GM23338 (cell line): Measurements from ENCODE around the gene CTNNA2. TPM values are rescaled to one million over a fixed set of nuclear protein-coding genes. Genes with fewer than 3 reads are reported as not detected.

Experiments
- ATAC-seq: fragments of 200-7000 bp; cut with Tn5 transposase; 3 replicates; pipeline ENCODE4 v1.9.1; 2020
- DNase-seq: peaks from one replicate; pipeline ENCODE4 v3.0.0-alpha.2; 2015; ENCODE audit warnings: low spot score
- H2AFZ ChIP-seq: fragments of 200-600 bp; sonication (generic); 2 replicates; pipeline ENCODE4 v1.8.0; 2016; ENCODE audit warnings: antibody characterized with exemption, mild to moderate bottlenecking, moderate library complexity
- H3F3A ChIP-seq: fragments of 200-600 bp; sonication (generic); replicated peaks from 2 replicates; pipeline ENCODE4 v1.8.0; 2017; ENCODE audit warnings: antibody characterized with exemption, mixed run types, low read depth
- H3K27ac ChIP-seq: fragments of 200-600 bp; sonication (generic); 2 replicates; pipeline ENCODE4 v1.6.1; 2016; ENCODE audit warnings: low read depth
- H3K27me3 ChIP-seq: fragments of 200-600 bp; sonication (generic); 2 replicates; pipeline ENCODE4 v1.8.0; 2016; ENCODE audit warnings: mild to moderate bottlenecking, mixed run types, moderate library complexity; ENCODE audit not compliant: insufficient read depth
- H3K36me3 ChIP-seq: fragments of 200-600 bp; sonication (generic); 2 replicates; pipeline ENCODE4 v1.8.0; 2016; ENCODE audit warnings: mild to moderate bottlenecking; ENCODE audit not compliant: insufficient read depth
- H3K4me1 ChIP-seq: fragments of 200-600 bp; sonication (generic); 2 replicates; pipeline ENCODE4 v1.8.0; 2016; ENCODE audit warnings: mild to moderate bottlenecking, moderate library complexity; ENCODE audit not compliant: insufficient read depth
- H3K4me2 ChIP-seq: fragments of 200-600 bp; sonication (generic); 2 replicates; pipeline ENCODE4 v1.7.1; 2017; ENCODE audit warnings: mixed run types
- H3K4me3 ChIP-seq: fragments of 200-600 bp; sonication (generic); 2 replicates; pipeline ENCODE4 v1.6.1; 2016; ENCODE audit warnings: mixed run types
- H3K79me2 ChIP-seq: fragments of 200-600 bp; sonication (generic); replicated peaks from 2 replicates; pipeline ENCODE4 v1.8.0; 2017; ENCODE audit warnings: mild to moderate bottlenecking; ENCODE audit not compliant: insufficient read depth
- H3K9me2 ChIP-seq: fragments of 200-600 bp; sonication (generic); 2 replicates; pipeline ENCODE4 v1.8.0; 2017; ENCODE audit not compliant: insufficient read depth
- H4K20me1 ChIP-seq: fragments of 200-600 bp; sonication (generic); replicated peaks from 2 replicates; pipeline ENCODE4 v1.8.0; 2017; ENCODE audit warnings: mild to moderate bottlenecking; ENCODE audit not compliant: insufficient read depth
- H3K27ac Mint-ChIP-seq: 2 replicates; pipeline ENCODE4 v1.8.0; 2020; ENCODE audit warnings: inconsistent platforms, mild to moderate bottlenecking, moderate library complexity, mixed read lengths
- H3K27me3 Mint-ChIP-seq: 3 replicates; pipeline ENCODE4 v1.8.0; 2022; ENCODE audit warnings: low read depth, mild to moderate bottlenecking, moderate library complexity, mixed read lengths, inconsistent platforms; ENCODE audit not compliant: insufficient read depth, poor library complexity
- H3K36me3 Mint-ChIP-seq: 3 replicates; pipeline ENCODE4 v1.8.0; 2021; ENCODE audit warnings: low read depth, mild to moderate bottlenecking, inconsistent platforms, moderate library complexity, mixed read lengths
- H3K4me1 Mint-ChIP-seq: 3 replicates; pipeline ENCODE4 v1.8.0; 2020; ENCODE audit warnings: mild to moderate bottlenecking, inconsistent platforms, mixed read lengths
- H3K4me3 Mint-ChIP-seq: 3 replicates; pipeline ENCODE4 v1.8.0; 2021; ENCODE audit warnings: moderate library complexity, mild to moderate bottlenecking, inconsistent platforms, mixed read lengths
- H3K9me3 Mint-ChIP-seq: 3 replicates; pipeline ENCODE4 v1.8.0; 2020; ENCODE audit warnings: moderate library complexity, mild to moderate bottlenecking, inconsistent platforms, mixed read lengths
- CREB1 ChIP-seq: fragments of 250-450 bp; sonication (Bioruptor Pico); IDR thresholded peaks from 2 replicates; pipeline ENCODE4 v1.5.0; 2020; ENCODE audit warnings: low read depth, mild to moderate bottlenecking, moderate library complexity
- EZH2 ChIP-seq: fragments of 200-600 bp; sonication (generic); IDR thresholded peaks from one replicate; pipeline ENCODE4 v1.8.0; 2017; ENCODE audit warnings: antibody characterized with exemption, mild to moderate bottlenecking, low read depth; ENCODE audit not compliant: unreplicated experiment
- EZH2phosphoT487 ChIP-seq: fragments of 200-600 bp; sonication (generic); IDR thresholded peaks from one replicate; pipeline ENCODE4 v1.8.1; 2018; ENCODE audit warnings: antibody characterized with exemption; ENCODE audit not compliant: unreplicated experiment
- JUNB ChIP-seq: IDR thresholded peaks from one replicate; pipeline ENCODE4 v1.6.1; 2016; ENCODE audit warnings: antibody characterized with exemption; ENCODE audit not compliant: unreplicated experiment
- POLR2AphosphoS5 ChIP-seq: IDR thresholded peaks from 2 replicates; pipeline ENCODE4 v1.6.1; 2016; ENCODE audit warnings: antibody characterized with exemption, low read depth
- STAT1 ChIP-seq: IDR thresholded peaks from one replicate; pipeline ENCODE4 v1.6.1; 2016; ENCODE audit warnings: antibody characterized with exemption; ENCODE audit not compliant: unreplicated experiment
- ZNF114 ChIP-seq: fragments of 250-450 bp; sonication (Bioruptor Pico); IDR thresholded peaks from 2 replicates; pipeline ENCODE4 v1.5.0; 2020; ENCODE audit warnings: mild to moderate bottlenecking, moderate library complexity
- polyA plus RNA-seq: library from polyadenylated mRNA; unstranded; fragments of >200 nt; fragmentation: Nextera tagmentation; extraction: Ambion mirVana; gene quantifications from 2 replicates; pipeline ENCODE4 v1.2.1, GENCODE V29; 2016
- total RNA-seq: library from RNA; depleted of rRNA; stranded (reverse); fragments of >200 nt; shearing (Covaris generic); gene quantifications from 2 replicates; pipeline ENCODE4 v1.2.3, GENCODE V29; 2014
- TF ChIP-seq, protein P1 (sequence below): IDR thresholded peaks from 2 replicates; pipeline ENCODE4 v1.6.1; 2016; ENCODE audit warnings: antibody characterized with exemption
- TF ChIP-seq, protein P2 (sequence below), 2 experiments: fragments of 200-600 bp in 1 of 2; sonication (generic) in 1 of 2; conservative IDR thresholded peaks; 2 replicates each; pipeline versions ENCODE4 v1.5.1 to v1.6.1; 2016 to 2017; ENCODE audit warnings: antibody characterized with exemption in 2 of 2, low read depth in 2 of 2, mild to moderate bottlenecking in 2 of 2, moderate library complexity in 1 of 2

The CTNNA2 gene
- total and polyA plus RNA-seq, 2 experiments from 2014 or later = 6.4 to 15.6 TPM

DNA sequence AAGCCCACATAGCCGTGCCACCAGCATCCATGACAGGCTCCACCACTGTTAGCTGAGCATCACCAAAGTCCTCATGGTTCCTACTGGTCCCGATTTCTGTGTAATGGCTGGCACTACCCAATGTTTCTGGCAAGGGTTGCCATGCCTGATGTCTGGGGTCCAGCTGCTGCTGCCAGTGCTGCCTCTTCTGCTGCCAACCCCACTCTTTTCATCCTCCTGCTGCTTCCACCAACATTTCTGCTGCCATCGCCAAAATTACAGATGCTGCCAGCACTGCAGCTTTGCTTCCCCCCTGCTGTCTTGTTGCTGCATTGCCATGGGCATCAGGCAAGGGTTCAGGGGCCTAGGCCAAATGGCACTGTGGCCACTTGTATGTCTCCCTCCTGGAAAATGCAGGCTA is 638.8 kb downstream of the CTNNA2 start:
- H3K9me3 Mint-ChIP-seq = no peaks in the 10 kb centered on the region

DNA sequence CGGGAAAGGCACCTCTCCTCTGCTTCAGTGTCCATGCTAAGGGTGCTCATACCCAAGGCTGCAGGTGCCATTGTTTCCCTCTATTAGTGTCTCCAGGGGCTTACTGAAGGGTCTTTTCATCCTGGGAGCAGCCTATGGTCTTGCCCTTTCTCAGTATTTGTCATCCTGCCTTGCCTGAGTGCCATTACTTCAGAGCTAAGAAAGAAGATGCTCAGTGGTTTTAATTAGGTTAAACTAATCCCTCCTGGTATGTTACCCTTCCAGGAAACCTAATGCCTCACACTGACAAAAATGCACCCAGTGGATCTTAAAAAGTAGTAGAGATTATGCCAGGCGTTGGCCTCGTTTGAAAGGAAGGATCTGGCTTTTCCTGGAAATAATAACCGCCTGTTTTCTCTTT is 640.3 kb downstream of the CTNNA2 start:
- Histone ChIP-seq H3K4me1 (peaks cover 14% of the 10 kb centered on the region), H3K4me3 (no peak overlapping the region), H3K36me3 (no peaks in the 10 kb centered on the region), H3K4me2 (no peak overlapping the region), H2AFZ (no peak overlapping the region), H3K79me2 (no peaks in the 10 kb centered on the region), H3F3A (no peaks in the 10 kb centered on the region), H3K9me2 (peaks cover 7% of the 10 kb centered on the region; the same call in 1 of the 2 replicates), H3K27ac (no peak overlapping the region), H4K20me1 (no peaks in the 10 kb centered on the region), H3K27me3 (no peaks in the 10 kb centered on the region)
- Mint-ChIP-seq H3K9me3 (no peaks in the 10 kb centered on the region), H3K4me3 (no peak overlapping the region), H3K27me3 (peaks cover 3% of the 10 kb centered on the region), H3K27ac (no peak overlapping the region), H3K36me3 (no peaks in the 10 kb centered on the region), H3K4me1 (peaks cover 12% of the 10 kb centered on the region)
- ATAC-seq (peak; percentile 40; the same call in 2 of the 3 replicates), DNase-seq (no peak)
- TF ChIP-seq EZH2phosphoT487 (no peak), POLR2AphosphoS5 (no peak), STAT1 (no peak), CREB1 (CRISPR knock-in tag) (no peak)
- TF ChIP-seq, protein P1, sequence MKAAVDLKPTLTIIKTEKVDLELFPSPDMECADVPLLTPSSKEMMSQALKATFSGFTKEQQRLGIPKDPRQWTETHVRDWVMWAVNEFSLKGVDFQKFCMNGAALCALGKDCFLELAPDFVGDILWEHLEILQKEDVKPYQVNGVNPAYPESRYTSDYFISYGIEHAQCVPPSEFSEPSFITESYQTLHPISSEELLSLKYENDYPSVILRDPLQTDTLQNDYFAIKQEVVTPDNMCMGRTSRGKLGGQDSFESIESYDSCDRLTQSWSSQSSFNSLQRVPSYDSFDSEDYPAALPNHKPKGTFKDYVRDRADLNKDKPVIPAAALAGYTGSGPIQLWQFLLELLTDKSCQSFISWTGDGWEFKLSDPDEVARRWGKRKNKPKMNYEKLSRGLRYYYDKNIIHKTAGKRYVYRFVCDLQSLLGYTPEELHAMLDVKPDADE = no peak

More for the DNA sequence above, 638.8 kb downstream of the CTNNA2 start:
- no peak overlapping the region for H3K4me3 ChIP-seq
- Mint-ChIP-seq H3K27me3 (no peaks in the 10 kb centered on the region), H3K4me3 (no peak overlapping the region), H3K4me1 (peaks cover 12% of the 10 kb centered on the region), H3K27ac (no peak overlapping the region), H3K36me3 (no peaks in the 10 kb centered on the region)
- H2AFZ ChIP-seq = no peak overlapping the region
- H3K27ac ChIP-seq = no peak overlapping the region
- H3K79me2 ChIP-seq = no peaks in the 10 kb centered on the region
- no peaks in the 10 kb centered on the region for H3K36me3 ChIP-seq
- H4K20me1 ChIP-seq = no peaks in the 10 kb centered on the region
- H3K4me1 ChIP-seq = peaks cover 14% of the 10 kb centered on the region
- H3F3A ChIP-seq = no peaks in the 10 kb centered on the region
- ATAC-seq (no peak), DNase-seq (no peak)
- H3K9me2 ChIP-seq = peaks cover 7% of the 10 kb centered on the region; the same call in 1 of the 2 replicates
- no peak overlapping the region for H3K4me2 ChIP-seq
- TF ChIP-seq ZNF114 (CRISPR knock-in tag) (no peak), POLR2AphosphoS5 (no peak), CREB1 (CRISPR knock-in tag) (no peak), STAT1 (no peak), EZH2phosphoT487 (no peak), EZH2 (no peak), JUNB (no peak)
- TF ChIP-seq, protein P1 = no peak
- TF ChIP-seq, protein P2, sequence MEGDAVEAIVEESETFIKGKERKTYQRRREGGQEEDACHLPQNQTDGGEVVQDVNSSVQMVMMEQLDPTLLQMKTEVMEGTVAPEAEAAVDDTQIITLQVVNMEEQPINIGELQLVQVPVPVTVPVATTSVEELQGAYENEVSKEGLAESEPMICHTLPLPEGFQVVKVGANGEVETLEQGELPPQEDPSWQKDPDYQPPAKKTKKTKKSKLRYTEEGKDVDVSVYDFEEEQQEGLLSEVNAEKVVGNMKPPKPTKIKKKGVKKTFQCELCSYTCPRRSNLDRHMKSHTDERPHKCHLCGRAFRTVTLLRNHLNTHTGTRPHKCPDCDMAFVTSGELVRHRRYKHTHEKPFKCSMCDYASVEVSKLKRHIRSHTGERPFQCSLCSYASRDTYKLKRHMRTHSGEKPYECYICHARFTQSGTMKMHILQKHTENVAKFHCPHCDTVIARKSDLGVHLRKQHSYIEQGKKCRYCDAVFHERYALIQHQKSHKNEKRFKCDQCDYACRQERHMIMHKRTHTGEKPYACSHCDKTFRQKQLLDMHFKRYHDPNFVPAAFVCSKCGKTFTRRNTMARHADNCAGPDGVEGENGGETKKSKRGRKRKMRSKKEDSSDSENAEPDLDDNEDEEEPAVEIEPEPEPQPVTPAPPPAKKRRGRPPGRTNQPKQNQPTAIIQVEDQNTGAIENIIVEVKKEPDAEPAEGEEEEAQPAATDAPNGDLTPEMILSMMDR (conservative IDR thresholded peaks at IDR 0.05; ENCODE audit: low read depth in 2 of 2) = no peak
- H3K27me3 ChIP-seq = no peaks in the 10 kb centered on the region
